Measurements from ENCODE around the gene BARHL2.

BARHL2 gene

DNA sequence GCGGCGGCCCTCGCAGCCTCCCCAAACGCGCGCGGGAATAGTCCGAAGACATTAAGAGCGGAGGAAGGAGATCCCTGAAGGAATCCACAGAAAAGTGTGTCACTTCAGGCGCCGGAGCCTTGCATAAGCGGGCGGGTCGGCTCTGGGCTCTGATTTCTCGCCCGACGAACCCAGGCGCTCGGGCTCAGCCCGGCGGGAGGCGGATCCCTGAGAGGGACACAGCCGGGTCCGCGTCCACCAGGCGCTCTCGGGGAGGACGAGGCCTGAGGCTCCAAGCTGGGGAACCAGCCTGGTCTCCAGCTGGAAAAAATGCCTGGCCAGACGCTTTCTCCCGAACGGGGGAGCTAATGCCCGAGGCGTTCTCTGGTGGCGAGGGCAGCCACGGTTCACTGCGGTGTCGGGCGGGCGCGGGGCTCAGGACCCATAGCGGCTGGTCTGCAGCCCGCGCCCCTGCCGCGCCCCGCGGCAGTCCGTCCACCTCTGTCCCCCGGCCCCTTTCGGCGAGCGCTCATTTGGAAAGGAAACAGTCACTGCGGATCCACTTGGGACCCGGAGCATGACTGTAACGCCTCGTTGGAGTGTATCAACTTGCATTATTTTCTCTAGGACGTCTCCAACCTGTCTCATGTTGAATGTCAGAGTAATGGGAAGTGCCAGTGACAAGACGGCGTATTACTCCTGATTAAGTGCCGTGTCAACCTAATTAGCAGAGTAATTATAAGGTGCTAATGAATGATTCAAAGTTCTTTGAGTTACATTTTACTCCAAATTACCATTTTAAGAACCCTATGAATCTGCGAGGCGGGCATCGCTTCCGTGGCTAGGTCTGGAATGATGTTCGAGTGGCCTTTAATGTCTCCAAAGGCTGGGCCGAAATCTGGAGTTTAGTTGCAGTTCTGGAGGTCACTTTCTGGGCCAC lies 1.6 kb upstream of the BARHL2 start:
- peaks cover 8% of the 10 kb centered on the region for H3K9me3 Mint-ChIP-seq
- H3K27me3 Mint-ChIP-seq (ENCODE audit: low read depth): peaks cover 100% of the 10 kb centered on the region
- TF ChIP-seq, protein P1, sequence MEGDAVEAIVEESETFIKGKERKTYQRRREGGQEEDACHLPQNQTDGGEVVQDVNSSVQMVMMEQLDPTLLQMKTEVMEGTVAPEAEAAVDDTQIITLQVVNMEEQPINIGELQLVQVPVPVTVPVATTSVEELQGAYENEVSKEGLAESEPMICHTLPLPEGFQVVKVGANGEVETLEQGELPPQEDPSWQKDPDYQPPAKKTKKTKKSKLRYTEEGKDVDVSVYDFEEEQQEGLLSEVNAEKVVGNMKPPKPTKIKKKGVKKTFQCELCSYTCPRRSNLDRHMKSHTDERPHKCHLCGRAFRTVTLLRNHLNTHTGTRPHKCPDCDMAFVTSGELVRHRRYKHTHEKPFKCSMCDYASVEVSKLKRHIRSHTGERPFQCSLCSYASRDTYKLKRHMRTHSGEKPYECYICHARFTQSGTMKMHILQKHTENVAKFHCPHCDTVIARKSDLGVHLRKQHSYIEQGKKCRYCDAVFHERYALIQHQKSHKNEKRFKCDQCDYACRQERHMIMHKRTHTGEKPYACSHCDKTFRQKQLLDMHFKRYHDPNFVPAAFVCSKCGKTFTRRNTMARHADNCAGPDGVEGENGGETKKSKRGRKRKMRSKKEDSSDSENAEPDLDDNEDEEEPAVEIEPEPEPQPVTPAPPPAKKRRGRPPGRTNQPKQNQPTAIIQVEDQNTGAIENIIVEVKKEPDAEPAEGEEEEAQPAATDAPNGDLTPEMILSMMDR (IDR thresholded peaks at IDR 0.05; ENCODE audit: unreplicated experiment in 3 of 3): no peak
- H3K36me3 Mint-ChIP-seq (ENCODE audit: low read depth): no peaks in the 10 kb centered on the region
- H3K4me3 Mint-ChIP-seq: peak overlapping the region; percentile 83 to 91 (median 89)
- H3K27ac Mint-ChIP-seq: no peak overlapping the region
- H3K4me1 Mint-ChIP-seq: peaks cover 25% of the 10 kb centered on the region

DNA sequence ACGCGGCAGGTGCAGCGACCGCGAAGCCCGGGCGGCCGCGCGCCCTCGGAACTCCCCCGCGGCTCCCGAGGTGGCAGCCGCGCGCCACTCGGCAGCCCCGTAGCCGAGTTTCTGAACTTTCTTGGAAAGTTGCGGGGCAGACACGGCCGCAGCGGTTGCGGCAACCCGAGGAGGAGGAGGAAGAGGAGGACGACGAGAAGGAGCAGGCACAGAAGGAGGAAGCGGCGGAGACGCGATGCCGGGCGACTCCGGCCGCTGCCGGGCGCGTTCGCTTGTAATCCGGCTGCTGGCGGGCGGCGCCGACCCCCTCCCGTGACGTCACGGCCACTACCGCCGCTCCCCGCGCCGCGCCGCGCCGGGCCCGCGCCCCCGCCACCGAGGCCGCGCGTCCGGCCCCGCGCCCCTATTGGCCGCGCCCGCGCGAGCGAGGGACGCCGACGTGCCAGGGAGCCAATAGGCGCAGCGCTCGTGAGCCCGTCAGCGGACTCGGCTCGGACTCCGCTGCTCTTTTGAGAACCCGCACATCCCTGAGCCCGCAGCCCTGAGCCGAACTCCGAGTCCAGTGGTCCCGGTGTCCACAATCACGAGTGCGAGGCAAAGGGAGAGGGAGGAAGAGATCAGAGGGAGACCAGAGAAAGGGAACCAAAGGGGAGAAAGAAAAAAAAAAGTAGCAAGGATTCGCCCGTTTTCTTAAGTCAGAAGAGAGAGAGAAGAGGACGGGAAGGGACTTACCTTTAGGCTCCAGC lies 736 bp upstream of the BARHL2 start:
- Mint-ChIP-seq H3K9me3 (peaks cover 8% of the 10 kb centered on the region), H3K27ac (no peak overlapping the region), H3K4me3 (peak overlapping the region; percentile 83 to 91 (median 89)), H3K4me1 (peaks cover 19% of the 10 kb centered on the region), H3K36me3 (ENCODE audit: low read depth) (no peaks in the 10 kb centered on the region), H3K27me3 (ENCODE audit: low read depth) (peaks cover 100% of the 10 kb centered on the region)
- TF ChIP-seq, protein P1 (IDR thresholded peaks at IDR 0.05; ENCODE audit: unreplicated experiment in 3 of 3): no peak

DNA sequence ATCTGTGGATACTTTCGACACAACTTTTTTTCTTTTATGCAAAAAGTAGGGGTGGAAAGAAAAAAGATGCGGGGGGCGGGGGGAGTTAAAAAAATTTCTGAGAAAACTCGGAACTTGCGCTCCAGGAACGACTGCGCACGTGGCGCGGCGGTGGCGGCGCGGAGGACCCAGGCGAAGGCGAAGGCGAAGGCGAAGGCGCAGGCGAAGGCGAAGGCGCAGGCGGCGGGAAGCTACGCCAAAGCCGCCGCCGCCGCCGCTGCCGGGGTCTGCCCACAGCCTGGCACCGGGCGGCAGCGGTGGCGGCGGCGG lies 208 bp upstream of the BARHL2 start:
- Mint-ChIP-seq H3K4me1 (peaks cover 19% of the 10 kb centered on the region), H3K36me3 (ENCODE audit: low read depth) (no peaks in the 10 kb centered on the region), H3K9me3 (peaks cover 8% of the 10 kb centered on the region), H3K27me3 (ENCODE audit: low read depth) (peaks cover 100% of the 10 kb centered on the region), H3K27ac (no peak overlapping the region), H3K4me3 (peak overlapping the region; percentile 79 to 83 (median 82))
- TF ChIP-seq, protein P1 (IDR thresholded peaks at IDR 0.05; ENCODE audit: unreplicated experiment in 3 of 3): no peak

DNA sequence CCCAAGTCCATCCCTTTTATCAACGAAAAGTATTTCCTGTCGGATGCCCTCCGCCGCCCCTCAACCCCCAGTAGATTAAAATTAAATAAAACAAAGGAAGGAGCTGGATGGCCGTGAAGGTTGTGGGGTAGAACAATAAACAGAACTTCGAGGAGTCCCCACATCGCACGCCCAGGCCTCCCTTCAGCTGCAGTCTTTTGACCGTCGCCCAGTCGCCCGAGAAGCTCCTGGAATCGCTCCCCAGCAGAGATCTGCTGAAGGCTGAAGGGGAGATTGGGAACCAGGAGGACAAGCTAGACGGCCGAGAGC lies 905 bp downstream of the BARHL2 start:
- peak overlapping the region; percentile 75 to 83 (median 82) for H3K4me3 Mint-ChIP-seq
- no peaks in the 10 kb centered on the region for H3K36me3 Mint-ChIP-seq (ENCODE audit: low read depth)
- H3K9me3 Mint-ChIP-seq: peaks cover 4% of the 10 kb centered on the region
- peaks cover 19% of the 10 kb centered on the region for H3K4me1 Mint-ChIP-seq
- peaks cover 100% of the 10 kb centered on the region for H3K27me3 Mint-ChIP-seq (ENCODE audit: low read depth)
- no peak overlapping the region for H3K27ac Mint-ChIP-seq
- TF ChIP-seq, protein P1 (IDR thresholded peaks at IDR 0.05; ENCODE audit: unreplicated experiment in 3 of 3): no peak

DNA sequence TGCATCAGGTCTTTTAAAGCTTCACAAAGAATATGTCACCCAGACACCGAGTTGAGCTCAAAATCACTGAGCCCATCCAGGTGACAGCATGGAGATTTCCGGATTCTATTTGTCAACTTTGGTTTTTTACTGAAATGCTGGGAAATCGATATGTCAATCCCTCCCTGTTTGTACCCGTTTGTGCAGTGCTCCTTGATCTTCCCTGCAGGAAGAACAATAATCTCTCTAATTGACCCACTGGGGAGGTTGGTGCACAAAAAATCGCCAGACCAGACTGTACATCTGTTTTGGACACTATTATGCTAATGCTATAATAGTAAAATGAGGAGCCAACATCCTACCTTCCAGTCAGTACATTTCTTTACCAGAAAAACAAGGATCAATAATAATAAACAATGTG lies 1.8 kb downstream of the BARHL2 start:
- Mint-ChIP-seq H3K27me3 (ENCODE audit: low read depth) (peaks cover 100% of the 10 kb centered on the region), H3K36me3 (ENCODE audit: low read depth) (no peaks in the 10 kb centered on the region), H3K4me1 (peaks cover 19% of the 10 kb centered on the region), H3K9me3 (peaks cover 1% of the 10 kb centered on the region), H3K27ac (no peak overlapping the region), H3K4me3 (no peak overlapping the region)
- TF ChIP-seq, protein P1 (IDR thresholded peaks at IDR 0.05; ENCODE audit: unreplicated experiment in 3 of 3): no peak
